K562 (cell line): ENCODE results near the gene FAM78A. TPM values are rescaled to one million over a fixed set of nuclear protein-coding genes. Genes with fewer than 3 reads are reported as not detected.

Experiments
- ATAC-seq: fragments of 200-7000 bp; cut with Tn5 transposase; 3 replicates; pipeline ENCODE4 v1.9.1; 2020; ENCODE audit warnings: moderate library complexity
- BruUV-seq: library from RNA; stranded (reverse); fragments of 400-500 nt; replicated peaks from 2 replicates; lab custom pipeline; 2021; lab: Mats Ljungman, UMichigan
- CTCF ChIA-PET: fragments of 300-600 bp; formaldehyde crosslinking; extraction: SDS; loops from one replicate; lab custom pipeline; 2021; ENCODE audit warnings: low intra/inter-chr PET ratio; lab: Yijun Ruan, JAX
- POLR2A ChIA-PET: fragments of 300-600, 350-650 bp; sonication (Branson Sonifier 250); formaldehyde crosslinking; extraction: SDS; loops from one replicate; lab custom pipeline; 2021; ENCODE audit warnings: antibody characterized with exemption, inconsistent platforms; lab: Yijun Ruan, JAX
- DNase-seq, 4 experiments: peaks; one replicate each; pipeline versions ENCODE4 v3.0.0 to v3.0.0-alpha.2; 2011 to 2018; ENCODE audit warnings: low spot score in 3 of 4, mixed read lengths in 3 of 4; ENCODE audit errors: extremely low read depth in 1 of 4
- FAIRE-seq: peaks from 2 replicates; lab custom pipeline; 2011; peaks lifted over from hg19 to GRCh38; lab: Jason Lieb, UNC
- H2AFZ ChIP-seq: 2 replicates; pipeline ENCODE4 v1.6.0; 2011; ENCODE audit warnings: low read depth, low read length, control low read depth, inconsistent platforms
- H3K27ac ChIP-seq: fragments of 200-600 bp; 3 replicates; pipeline ENCODE4 v1.8.0; 2011; ENCODE audit warnings: low read depth, mild to moderate bottlenecking, control low read depth, inconsistent platforms, low read length, moderate library complexity, mixed read lengths; ENCODE audit errors: extremely low read depth
- H3K27me3 ChIP-seq, 2 experiments: fragments of 300-600 bp in 1 of 2; 2 replicates in 1 of 2; 3 replicates in 1 of 2; pipeline versions ENCODE4 v1.6.0 to v1.8.0; 2011; ENCODE audit warnings: inconsistent platforms in 2 of 2, low read length in 2 of 2, mild to moderate bottlenecking in 1 of 2, mixed read lengths in 1 of 2, moderate library complexity in 1 of 2; ENCODE audit not compliant: control insufficient read depth in 2 of 2, insufficient read depth in 2 of 2
- H3K36me3 ChIP-seq: fragments of 300-600 bp; 3 replicates; pipeline ENCODE4 v1.8.0; 2011; ENCODE audit warnings: mild to moderate bottlenecking, low read length, inconsistent platforms; ENCODE audit not compliant: control insufficient read depth, insufficient read depth
- H3K4me1 ChIP-seq, 2 experiments: fragments of 200-600 bp in 1 of 2; replicated peaks in 1 of 2; 2 replicates in 1 of 2; 3 replicates in 1 of 2; pipeline versions ENCODE4 v1.5.1 to v1.8.0; 2011; ENCODE audit warnings: inconsistent platforms in 2 of 2, low read length in 2 of 2, mild to moderate bottlenecking in 1 of 2, mixed read lengths in 1 of 2, moderate library complexity in 1 of 2; ENCODE audit not compliant: control insufficient read depth in 2 of 2, insufficient read depth in 2 of 2
- H3K4me2 ChIP-seq: 2 replicates; pipeline ENCODE4 v1.6.1; 2011; ENCODE audit warnings: low read length, control low read depth, inconsistent platforms, mixed read lengths; ENCODE audit not compliant: insufficient read depth
- H3K4me3 ChIP-seq: fragments of 200-600 bp; sonication (generic), shearing (Covaris generic); 2 replicates; pipeline ENCODE4 v1.5.1; 2016; ENCODE audit warnings: control low read depth, inconsistent platforms
- H3K79me2 ChIP-seq: fragments of 200-600 bp; 3 replicates; pipeline ENCODE4 v1.8.0; 2011; ENCODE audit warnings: low read length, inconsistent platforms; ENCODE audit not compliant: control insufficient read depth, insufficient read depth
- H3K9ac ChIP-seq, 2 experiments: 2 replicates each; pipeline versions ENCODE4 v1.6.0 to v1.6.1; 2011; ENCODE audit warnings: low read depth in 2 of 2, low read length in 2 of 2, control low read depth in 1 of 2, inconsistent platforms in 1 of 2, mild to moderate bottlenecking in 1 of 2, mixed read lengths in 1 of 2; ENCODE audit not compliant: insufficient read depth in 1 of 2
- H3K9me1 ChIP-seq: one replicate; pipeline ENCODE4 v1.6.0; 2011; ENCODE audit warnings: inconsistent platforms, mild to moderate bottlenecking, low read length, moderate library complexity; ENCODE audit not compliant: control insufficient read depth, insufficient read depth
- H3K9me3 ChIP-seq: replicated peaks from 2 replicates; pipeline ENCODE4 v1.5.1; 2011; ENCODE audit warnings: low read depth, low read length, inconsistent platforms; ENCODE audit not compliant: control insufficient read depth, insufficient read depth
- H4K20me1 ChIP-seq: replicated peaks from 2 replicates; pipeline ENCODE4 v1.6.1; 2011; ENCODE audit warnings: low read length, inconsistent platforms, mixed read lengths; ENCODE audit not compliant: control insufficient read depth, insufficient read depth
- BRF2 ChIP-seq: IDR thresholded peaks from 3 replicates; pipeline ENCODE4 v1.6.1; 2011; ENCODE audit warnings: borderline replicate concordance, mild to moderate bottlenecking; ENCODE audit not compliant: insufficient read length, insufficient read depth
- MNT ChIP-seq, 2 experiments: fragments of 450-650 bp; conservative IDR thresholded peaks; 2 replicates each; pipeline ENCODE4 v1.6.1; 2017; ENCODE audit warnings: mild to moderate bottlenecking in 2 of 2, moderate library complexity in 2 of 2
- NFXL1 ChIP-seq: fragments of 450-650 bp; formaldehyde crosslinking; IDR thresholded peaks from 2 replicates; pipeline ENCODE4 v1.4.0; 2021; ENCODE audit warnings: mild to moderate bottlenecking
- RBM17 ChIP-seq: fragments of 200-400 bp; formaldehyde crosslinking; IDR thresholded peaks from 2 replicates; pipeline ENCODE4 v1.6.1; 2017; ENCODE audit warnings: low read depth, mild to moderate bottlenecking, low read length, borderline replicate concordance
- SMAD4 ChIP-seq: fragments of 250-450 bp; sonication (Bioruptor Pico); conservative IDR thresholded peaks from 2 replicates; pipeline ENCODE4 v1.8.0; 2021; ENCODE audit warnings: inconsistent platforms, mild to moderate bottlenecking, moderate library complexity
- SP2 ChIP-seq: IDR thresholded peaks from 2 replicates; pipeline ENCODE4 v1.6.1; 2011; ENCODE audit warnings: mild to moderate bottlenecking, low read depth, low read length, moderate library complexity; ENCODE audit not compliant: poor library complexity, severe bottlenecking; ENCODE audit errors: extremely low read depth
- SPI1 ChIP-seq: IDR thresholded peaks from 2 replicates; pipeline ENCODE4 v1.6.1; 2011; ENCODE audit warnings: low read depth, low read length, control low read depth, borderline replicate concordance
- TEAD4 ChIP-seq, 2 experiments: sonication (generic) in 1 of 2; formaldehyde crosslinking in 1 of 2; IDR thresholded peaks; 2 replicates each; pipeline versions ENCODE4 v1.6.1 to v1.8.0; 2012 to 2022; ENCODE audit warnings: borderline replicate concordance in 1 of 2, inconsistent platforms in 1 of 2, low read length in 1 of 2, mild to moderate bottlenecking in 1 of 2, missing genetic modification reagents in 1 of 2
- U2AF1 ChIP-seq: fragments of 200-400 bp; formaldehyde crosslinking; optimal IDR thresholded peaks from 2 replicates; pipeline ENCODE3; 2017; ENCODE audit warnings: mild to moderate bottlenecking, low read depth, low read length, moderate library complexity
- ZKSCAN1 ChIP-seq: fragments of 150-350 bp; IDR thresholded peaks from 2 replicates; pipeline ENCODE4 v1.6.1; 2016; ENCODE audit warnings: low read depth, low read length
- ZKSCAN8 ChIP-seq: fragments of 200-800 bp; sonication (Bioruptor generic); IDR thresholded peaks from 2 replicates; pipeline ENCODE4 v1.6.1; 2016; ENCODE audit warnings: missing genetic modification characterization, missing compliant biosample characterization
- ZNF263 ChIP-seq: sonication (generic); formaldehyde crosslinking; IDR thresholded peaks from 2 replicates; pipeline ENCODE4 v1.8.0; 2022; ENCODE audit warnings: mild to moderate bottlenecking, missing genetic modification reagents, borderline replicate concordance
- WGBS: fragments of 100-300 bp; shearing (Covaris generic); methylation state at CpG from one replicate; pipeline ENCODE4 v1.1.6; 2016; ENCODE audit warnings: low coverage, mixed read lengths; ENCODE audit not compliant: insufficient coverage; ENCODE audit errors: missing lambda C conversion rate; 5-methylcytosine and 5-hydroxymethylcytosine counted together
- in situ Hi-C: fragments of 300-500 bp; cut with MboI; formaldehyde crosslinking; loops from 4 replicates; pipeline ENCODE4 v1.15.0; 2018; ENCODE audit warnings: inconsistent platforms, mixed read lengths
- intact Hi-C: fragments of 100-400 bp; cut with micrococcal nuclease; formaldehyde crosslinking; loops from 2 replicates; pipeline ENCODE4 v1.14.2; 2022
- polyA plus RNA-seq, 8 experiments: library from polyadenylated mRNA; depleted of rRNA in 4 of 8; stranded (reverse) in 5 of 8; unstranded in 3 of 8; fragments of >200 nt; fragmentation: Nextera tagmentation in 2 of 8; fragmentation: Illumina TruSeq in 1 of 8; extraction: Ambion mirVana in 2 of 8; extraction: Trizol in 1 of 8; gene quantifications; 2 replicates each; pipeline versions ENCODE4 v1.2.1 to v1.2.3, GENCODE V29; 2011 to 2014; ENCODE audit warnings: inconsistent platforms in 1 of 8, missing spikeins in 1 of 8
- total RNA-seq, 7 experiments: library from RNA; depleted of rRNA in 6 of 7; stranded (reverse); fragments of >200 nt in 6 of 7; fragmentation: Illumina TruSeq in 2 of 7; extraction: Trizol in 2 of 7; gene quantifications; 2 replicates each; pipeline versions ENCODE4 v1.2.1 to v1.2.3, GENCODE V29; 2011 to 2021; ENCODE audit warnings: low replicate concordance in 1 of 7
- TF ChIP-seq, protein P1 (sequence below): fragments of 450-650 bp; formaldehyde crosslinking; IDR thresholded peaks from 2 replicates; pipeline ENCODE4 v1.4.0; 2020; ENCODE audit warnings: mild to moderate bottlenecking, mixed read lengths

FAM78A gene
- total and polyA plus RNA-seq, 9 of the 15 experiments (the other 6 are each of a cell fraction or from before 2014, with no cell fraction given) = 0.56 to 103 (median 55.2) TPM

DNA sequence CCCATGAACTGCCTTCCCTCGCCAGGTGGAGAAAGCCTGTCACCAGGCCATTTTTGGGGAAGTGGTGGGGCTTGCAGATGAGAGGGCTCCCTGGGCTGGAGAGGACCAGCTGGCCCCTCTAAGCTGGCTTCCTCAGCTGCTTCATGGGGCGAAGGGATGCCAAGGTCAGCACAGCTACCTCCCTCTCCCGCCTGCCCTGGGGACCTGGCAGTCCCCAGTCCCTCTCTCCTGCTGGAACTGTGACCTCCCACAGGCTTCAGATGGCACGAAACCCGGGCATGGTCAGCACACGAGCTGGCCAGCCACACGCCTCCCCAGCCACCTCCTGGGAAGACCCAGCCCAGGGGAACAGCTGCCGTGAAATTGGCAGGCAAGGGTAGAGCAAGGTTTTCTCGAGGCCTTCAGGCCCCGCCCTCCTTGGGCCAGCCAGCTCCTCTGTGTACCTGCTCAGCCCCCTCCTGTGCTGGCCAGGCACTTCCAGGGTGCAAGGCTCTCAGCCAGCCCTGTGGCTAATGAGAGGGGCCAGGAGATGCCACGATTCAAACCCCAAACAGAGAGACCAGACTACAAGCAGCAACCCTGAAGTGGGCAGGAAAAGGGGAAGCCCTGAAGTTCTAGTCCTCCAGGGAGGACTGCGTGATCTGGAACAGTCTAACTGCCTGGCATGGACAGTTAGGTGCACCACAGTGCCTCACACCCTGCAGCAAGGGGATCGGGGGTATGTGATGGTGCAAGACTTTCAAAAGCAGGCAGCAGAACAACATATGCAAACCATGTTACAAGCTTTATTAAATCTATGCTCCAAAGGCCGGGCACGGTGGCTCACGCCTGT lies 26.1 kb upstream of the FAM78A start:
- no peaks in the 10 kb centered on the region for H3K79me2 ChIP-seq
- no peak overlapping the region for H2AFZ ChIP-seq
- H3K36me3 ChIP-seq = no peaks in the 10 kb centered on the region
- WGBS = 64% methylated on average over 16 of the region's 16 CpGs
- FAIRE-seq = no peak
- no peaks in the 10 kb centered on the region for H3K9me3 ChIP-seq
- peaks cover 4% of the 10 kb centered on the region for H3K9me1 ChIP-seq
- H3K4me2 ChIP-seq = no peak overlapping the region
- TF ChIP-seq U2AF1 (no peak), ZNF263 (CRISPR knock-in tag) (peak; percentile 90), NFXL1 (CRISPR knock-in tag) (no peak), RBM17 (no peak), MNT (conservative IDR thresholded peaks at IDR 0.05) (no peak), ZKSCAN8 (CRISPR knock-in tag) (no peak), SP2 (no peak), SMAD4 (CRISPR knock-in tag) (no peak), BRF2 (no peak), SPI1 (peak; percentile 58; the same call in 1 of the 2 replicates), TEAD4 (IDR thresholded peaks at IDR 0.05; ENCODE audit: low read length) (no peak), TEAD4 (CRISPR knock-in tag; IDR thresholded peaks at IDR 0.05; ENCODE audit: borderline replicate concordance) (no peak), ZKSCAN1 (no peak)
- TF ChIP-seq, protein P1, sequence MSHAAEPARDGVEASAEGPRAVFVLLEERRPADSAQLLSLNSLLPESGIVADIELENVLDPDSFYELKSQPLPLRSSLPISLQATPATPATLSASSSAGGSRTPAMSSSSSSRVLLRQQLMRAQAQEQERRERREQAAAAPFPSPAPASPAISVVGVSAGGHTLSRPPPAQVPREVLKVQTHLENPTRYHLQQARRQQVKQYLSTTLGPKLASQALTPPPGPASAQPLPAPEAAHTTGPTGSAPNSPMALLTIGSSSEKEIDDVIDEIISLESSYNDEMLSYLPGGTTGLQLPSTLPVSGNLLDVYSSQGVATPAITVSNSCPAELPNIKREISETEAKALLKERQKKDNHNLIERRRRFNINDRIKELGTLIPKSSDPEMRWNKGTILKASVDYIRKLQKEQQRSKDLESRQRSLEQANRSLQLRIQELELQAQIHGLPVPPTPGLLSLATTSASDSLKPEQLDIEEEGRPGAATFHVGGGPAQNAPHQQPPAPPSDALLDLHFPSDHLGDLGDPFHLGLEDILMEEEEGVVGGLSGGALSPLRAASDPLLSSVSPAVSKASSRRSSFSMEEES = no peak
- no peak for ATAC-seq
- ChIA-PET CTCF (no interaction called here), POLR2A (interaction anchor here (0.6 to 1.7 kb wide), 3 partner anchors 14 to 44 kb away, joined by 3 to 4 read pairs (median 3); no protein-coding TSS in a partner anchor)
- H3K4me3 ChIP-seq = no peak overlapping the region
- no TSS peak for BruUV-seq
- H3K27ac ChIP-seq = no peak overlapping the region
- intact Hi-C loops (loop anchor here (10.0 kb wide), 1 partner anchor 1062 kb away; no protein-coding TSS in a partner anchor), in situ Hi-C loops (loop anchor here (25.0 kb wide), 1 partner anchor 590 kb away; no protein-coding TSS in a partner anchor)
- peaks cover 18 to 52% of the 10 kb centered on the region in 2 experiments for H3K4me1 ChIP-seq
- no peaks in the 10 kb centered on the region for H3K27me3 ChIP-seq
- DNase-seq = no peak
- no peaks in the 10 kb centered on the region for H4K20me1 ChIP-seq
- H3K9ac ChIP-seq = peak overlapping the region in 1 of 2 experiments; percentile 81; a peak in 2 of 4 replicates
